HL-60 (cell line): ENCODE measurements around the gene LDLRAD3.

Source experiments
- CTCF ChIP-seq: IDR thresholded peaks from one replicate; pipeline ENCODE4 v1.5.1; 2011; ENCODE audit warnings: low read length, control low read depth, inconsistent platforms; ENCODE audit not compliant: insufficient read depth
- POLR2AphosphoS5 ChIP-seq: IDR thresholded peaks from 2 replicates; pipeline ENCODE4 v1.6.1; 2012; ENCODE audit warnings: low read depth
- SPI1 ChIP-seq: IDR thresholded peaks from 2 replicates; pipeline ENCODE4 v1.6.1; 2012; ENCODE audit warnings: low read depth, mild to moderate bottlenecking, borderline replicate concordance

- TF ChIP-seq POLR2AphosphoS5 (no peak), CTCF (no peak), SPI1 (no peak)
Measured at GRCh38 chr11:36116161-36116560, 172.3 kb downstream of the LDLRAD3 start.
